ENCODE data around the gene CHSY1.

Gene CHSY1

DNA sequence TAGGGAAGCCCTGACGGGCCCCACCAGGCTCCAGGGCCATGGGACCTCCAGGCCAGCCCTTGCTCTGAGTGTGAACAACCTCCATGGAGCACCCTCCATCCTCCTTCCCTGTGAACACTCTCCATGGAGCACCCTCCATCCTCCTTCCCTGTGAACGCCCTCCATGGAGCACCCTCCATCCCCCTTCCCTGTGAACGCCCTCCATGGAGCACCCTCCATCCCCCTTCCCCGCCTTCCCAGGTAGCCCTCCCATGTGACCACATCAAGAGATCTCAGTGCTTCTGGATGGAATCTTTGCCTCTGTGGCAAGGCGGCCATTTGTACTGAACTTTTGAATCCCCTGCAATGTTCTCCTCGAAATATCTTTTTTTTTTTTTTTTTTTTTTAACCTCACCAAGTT is 66.5 kb downstream of the CHSY1 start:
- Histone ChIP-seq H3K36me3 (ENCODE audit: insufficient read depth, low read length) (peaks cover 28% of the 10 kb centered on the region; the same call in 1 of the 2 replicates), H3F3A (ENCODE audit: low read depth) (no peaks in the 10 kb centered on the region), H3K4me3 (ENCODE audit: low read length, poor library complexity, severe bottlenecking) (no peak overlapping the region), H3K9ac (ENCODE audit: low read depth, low read length, poor library complexity, severe bottlenecking) (no peak overlapping the region), H3K4me1 (ENCODE audit: insufficient read depth, low read length, poor library complexity, severe bottlenecking) (peaks cover 25% of the 10 kb centered on the region), H2AFZ (ENCODE audit: low read length) (no peak overlapping the region), H4K20me1 (ENCODE audit: insufficient read depth, low read length, poor library complexity, severe bottlenecking) (peaks cover 81% of the 10 kb centered on the region), H3K4me2 (ENCODE audit: low read depth, low read length, poor library complexity, severe bottlenecking) (no peak overlapping the region), H3K27me3 (ENCODE audit: insufficient read depth, low read length, poor library complexity, severe bottlenecking) (no peaks in the 10 kb centered on the region), H3K9me2 (replicated peaks; ENCODE audit: low read depth, low read length) (no peaks in the 10 kb centered on the region), H3K79me2 (ENCODE audit: insufficient read depth, low read length) (peaks cover 99% of the 10 kb centered on the region), H3K9me3 (ENCODE audit: insufficient read depth, low read depth, low read length) (no peaks in the 10 kb centered on the region)
- no peak for TF ChIP-seq CTCF (conservative IDR thresholded peaks at IDR 0.05; ENCODE audit: low read length)
- TF ChIP-seq EZH2phosphoT487 (IDR thresholded peaks at IDR 0.05; ENCODE audit: borderline replicate concordance): no peak

DNA sequence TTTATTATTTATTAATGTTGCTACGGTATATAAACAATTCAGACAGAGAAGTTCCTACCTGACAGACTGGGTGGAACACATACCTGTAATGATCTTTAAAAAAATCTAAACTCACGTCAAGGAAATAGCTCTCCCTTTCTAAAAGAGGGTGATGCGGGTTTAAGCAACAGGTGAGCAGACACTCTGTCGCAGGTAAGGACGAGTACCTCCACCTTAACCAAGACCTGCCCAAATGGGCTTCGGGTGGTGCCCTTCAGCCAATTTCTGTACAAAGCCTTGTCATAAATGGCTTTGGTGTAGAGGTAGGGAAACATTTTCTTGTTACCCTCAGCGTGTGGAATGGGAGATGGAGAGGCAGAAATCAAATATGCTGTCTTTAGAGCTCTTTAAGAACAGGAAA is 67.0 kb downstream of the CHSY1 start:
- Histone ChIP-seq H4K20me1 (ENCODE audit: insufficient read depth, low read length, poor library complexity, severe bottlenecking) (peaks cover 81% of the 10 kb centered on the region), H3K27me3 (ENCODE audit: insufficient read depth, low read length, poor library complexity, severe bottlenecking) (no peaks in the 10 kb centered on the region), H3K9me2 (replicated peaks; ENCODE audit: low read depth, low read length) (no peaks in the 10 kb centered on the region), H3K4me2 (ENCODE audit: low read depth, low read length, poor library complexity, severe bottlenecking) (no peak overlapping the region), H3K9me3 (ENCODE audit: insufficient read depth, low read depth, low read length) (no peaks in the 10 kb centered on the region), H2AFZ (ENCODE audit: low read length) (no peak overlapping the region), H3F3A (ENCODE audit: low read depth) (no peaks in the 10 kb centered on the region), H3K36me3 (ENCODE audit: insufficient read depth, low read length) (peaks cover 32% of the 10 kb centered on the region; the same call in 1 of the 2 replicates), H3K79me2 (ENCODE audit: insufficient read depth, low read length) (peaks cover 99% of the 10 kb centered on the region), H3K4me3 (ENCODE audit: low read length, poor library complexity, severe bottlenecking) (no peak overlapping the region), H3K9ac (ENCODE audit: low read depth, low read length, poor library complexity, severe bottlenecking) (no peak overlapping the region), H3K4me1 (ENCODE audit: insufficient read depth, low read length, poor library complexity, severe bottlenecking) (peaks cover 27% of the 10 kb centered on the region)
- no peak for TF ChIP-seq CTCF (conservative IDR thresholded peaks at IDR 0.05; ENCODE audit: low read length)
- no peak for TF ChIP-seq EZH2phosphoT487 (IDR thresholded peaks at IDR 0.05; ENCODE audit: borderline replicate concordance)

DNA sequence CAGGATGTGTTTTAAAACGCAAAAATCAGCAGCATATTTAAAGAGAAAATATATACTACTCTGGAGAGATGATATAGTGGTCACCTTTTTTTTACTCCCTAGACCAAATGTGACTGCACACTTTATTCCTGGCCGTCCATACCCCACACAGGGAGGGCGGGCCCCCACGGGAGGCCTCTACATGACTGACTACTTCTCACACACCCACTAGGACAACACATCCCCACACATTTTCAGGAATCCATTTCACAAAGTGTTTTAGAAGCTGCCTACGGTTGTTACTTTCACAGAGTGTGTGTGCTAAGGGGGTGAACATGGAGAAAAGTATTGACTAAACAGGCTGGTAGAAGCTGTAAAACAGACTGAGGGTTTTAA is 67.9 kb downstream of the CHSY1 start:
- Histone ChIP-seq H3K36me3 (ENCODE audit: insufficient read depth, low read length) (peaks cover 37% of the 10 kb centered on the region; the same call in 1 of the 2 replicates), H3K4me3 (ENCODE audit: low read length, poor library complexity, severe bottlenecking) (no peak overlapping the region), H3K4me1 (ENCODE audit: insufficient read depth, low read length, poor library complexity, severe bottlenecking) (peaks cover 27% of the 10 kb centered on the region), H3F3A (ENCODE audit: low read depth) (no peaks in the 10 kb centered on the region), H3K9ac (ENCODE audit: low read depth, low read length, poor library complexity, severe bottlenecking) (no peak overlapping the region), H3K27me3 (ENCODE audit: insufficient read depth, low read length, poor library complexity, severe bottlenecking) (no peaks in the 10 kb centered on the region), H4K20me1 (ENCODE audit: insufficient read depth, low read length, poor library complexity, severe bottlenecking) (peaks cover 80% of the 10 kb centered on the region), H3K9me2 (replicated peaks; ENCODE audit: low read depth, low read length) (no peaks in the 10 kb centered on the region), H2AFZ (ENCODE audit: low read length) (no peak overlapping the region), H3K9me3 (ENCODE audit: insufficient read depth, low read depth, low read length) (no peaks in the 10 kb centered on the region), H3K79me2 (ENCODE audit: insufficient read depth, low read length) (peaks cover 99% of the 10 kb centered on the region), H3K4me2 (ENCODE audit: low read depth, low read length, poor library complexity, severe bottlenecking) (no peak overlapping the region)
- TF ChIP-seq CTCF (conservative IDR thresholded peaks at IDR 0.05; ENCODE audit: low read length) (no peak), EZH2phosphoT487 (IDR thresholded peaks at IDR 0.05; ENCODE audit: borderline replicate concordance) (no peak)
